ENCODE measurements around the gene UBE2K. TPM values are rescaled to one million over a fixed set of nuclear protein-coding genes. Genes with fewer than 3 reads are reported as not detected.

UBE2K gene
- total RNA-seq, 1 donor from 2014 or later: 102 TPM

DNA sequence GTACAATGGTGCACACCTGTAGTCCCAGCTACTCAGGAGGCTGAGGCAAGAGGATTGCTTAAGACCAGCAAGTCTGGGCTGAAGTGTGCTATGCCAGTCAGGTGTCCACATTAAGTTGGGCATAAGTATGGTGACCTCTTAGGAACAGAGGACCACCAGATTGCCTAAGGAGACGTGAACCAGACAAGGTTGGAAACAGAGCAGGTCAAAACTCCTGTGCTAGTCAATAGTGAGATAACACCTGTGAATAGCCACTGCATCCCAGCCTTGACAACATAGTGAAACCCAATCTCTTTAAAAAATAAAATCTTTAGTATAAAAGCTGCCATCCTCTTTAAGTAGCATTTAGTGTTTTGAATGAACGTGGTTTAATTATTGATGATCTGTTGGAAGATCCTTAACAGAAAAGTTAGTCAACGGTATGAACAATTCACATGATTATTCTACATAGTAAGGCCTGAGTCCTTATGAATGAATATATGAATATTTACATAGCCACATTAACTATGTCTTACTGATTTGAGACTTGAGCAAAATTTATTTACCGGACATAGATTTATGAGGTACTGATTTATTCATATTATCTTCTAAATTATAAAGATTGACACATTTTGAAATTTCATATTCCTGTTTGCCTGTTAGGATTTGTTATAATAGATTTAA lies 63.2 kb downstream of the UBE2K start:
- Mint-ChIP-seq H3K4me3 (ENCODE audit: unreplicated experiment) (no peak overlapping the region), H3K4me1 (ENCODE audit: unreplicated experiment) (no peaks in the 10 kb centered on the region), H3K9me3 (ENCODE audit: unreplicated experiment) (no peaks in the 10 kb centered on the region), H3K27ac (ENCODE audit: unreplicated experiment) (no peak overlapping the region), H3K36me3 (ENCODE audit: low read depth, unreplicated experiment) (peaks cover 25% of the 10 kb centered on the region), H3K27me3 (ENCODE audit: unreplicated experiment) (peaks cover 4% of the 10 kb centered on the region)
- no peak for TF ChIP-seq CTCF (IDR thresholded peaks at IDR 0.05; ENCODE audit: unreplicated experiment)
- no peak for DNase-seq (ENCODE audit: low spot score)

DNA sequence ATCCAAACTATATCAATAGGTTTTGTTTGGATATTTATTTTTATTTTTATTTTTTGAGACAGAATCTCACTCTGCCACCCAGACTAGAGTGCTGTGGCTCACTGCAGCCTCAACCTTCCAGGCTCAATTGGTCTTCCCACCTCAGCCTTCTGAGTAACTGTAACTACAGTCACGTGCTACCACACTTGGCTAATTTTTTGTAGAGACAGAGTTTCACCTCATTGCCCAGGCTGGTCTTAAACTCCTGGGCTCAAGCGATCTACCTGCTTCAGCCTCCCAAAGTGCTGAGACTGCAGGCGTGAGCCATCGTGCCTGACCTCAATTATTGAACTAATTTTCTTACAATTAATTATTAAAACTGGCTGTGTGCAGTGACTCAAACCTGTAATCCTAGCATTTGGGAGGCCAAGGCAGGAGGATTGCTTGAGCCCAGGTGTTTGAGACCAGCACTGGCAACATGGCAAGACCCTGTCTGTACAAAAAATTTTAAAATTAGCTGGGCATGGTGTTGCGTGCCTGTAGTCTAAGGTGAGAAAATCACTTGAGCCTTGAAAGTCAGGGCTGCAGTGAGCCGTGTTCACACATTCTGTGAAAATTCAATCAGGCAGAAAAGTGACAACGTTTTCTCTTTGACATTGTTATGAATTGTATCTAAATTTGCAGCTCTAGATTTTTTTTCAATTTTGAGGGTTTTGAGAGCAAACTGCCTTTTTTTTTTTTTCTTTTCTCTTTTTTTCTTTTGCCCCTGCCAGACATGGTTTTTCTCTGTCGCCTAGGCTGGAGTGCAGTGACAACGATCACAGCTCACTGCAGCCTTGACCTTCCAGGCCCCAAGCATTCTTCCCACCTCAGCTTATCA lies 66.0 kb downstream of the UBE2K start:
- Mint-ChIP-seq H3K9me3 (ENCODE audit: unreplicated experiment) (no peaks in the 10 kb centered on the region), H3K27ac (ENCODE audit: unreplicated experiment) (no peak overlapping the region), H3K4me1 (ENCODE audit: unreplicated experiment) (no peaks in the 10 kb centered on the region), H3K4me3 (ENCODE audit: unreplicated experiment) (no peak overlapping the region), H3K36me3 (ENCODE audit: low read depth, unreplicated experiment) (peaks cover 13% of the 10 kb centered on the region), H3K27me3 (ENCODE audit: unreplicated experiment) (peaks cover 2% of the 10 kb centered on the region)
- DNase-seq (ENCODE audit: low spot score): no peak
- TF ChIP-seq CTCF (IDR thresholded peaks at IDR 0.05; ENCODE audit: unreplicated experiment): no peak

GRCh38 chr4:39770005-39770404 lies 72.1 kb downstream of the UBE2K start:
- Mint-ChIP-seq H3K9me3 (ENCODE audit: unreplicated experiment) (no peaks in the 10 kb centered on the region), H3K36me3 (ENCODE audit: low read depth, unreplicated experiment) (peaks cover 15% of the 10 kb centered on the region), H3K4me3 (ENCODE audit: unreplicated experiment) (no peak overlapping the region), H3K27me3 (ENCODE audit: unreplicated experiment) (peaks cover 5% of the 10 kb centered on the region), H3K4me1 (ENCODE audit: unreplicated experiment) (no peaks in the 10 kb centered on the region), H3K27ac (ENCODE audit: unreplicated experiment) (peak overlapping the region; percentile 77)
- no peak for DNase-seq (ENCODE audit: low spot score)
- TF ChIP-seq CTCF (IDR thresholded peaks at IDR 0.05; ENCODE audit: unreplicated experiment): no peak

DNA sequence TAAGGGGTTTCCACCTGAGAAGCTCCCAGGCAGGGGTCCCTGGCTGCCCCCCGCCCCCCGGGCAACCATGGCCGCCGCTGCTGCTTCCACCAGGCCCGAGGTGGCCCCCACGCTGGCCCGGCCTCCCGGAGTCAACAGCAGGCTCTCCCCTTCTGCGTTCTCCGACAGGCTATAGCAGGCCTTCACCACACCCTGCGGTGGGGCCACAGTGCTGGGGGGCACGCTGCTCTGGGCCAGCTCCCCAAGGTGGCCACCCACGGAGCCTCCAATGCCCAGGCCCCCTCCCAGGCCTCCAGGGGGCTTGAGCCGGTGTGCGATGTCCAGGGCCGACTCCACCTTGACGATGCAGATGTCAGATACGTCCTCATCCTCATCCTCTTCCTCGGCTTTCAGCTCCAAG lies 72.5 kb downstream of the UBE2K start:
- no peak overlapping the region for H3K4me3 Mint-ChIP-seq (ENCODE audit: unreplicated experiment)
- no peak for TF ChIP-seq CTCF (IDR thresholded peaks at IDR 0.05; ENCODE audit: unreplicated experiment)
- H3K36me3 Mint-ChIP-seq (ENCODE audit: low read depth, unreplicated experiment): peaks cover 19% of the 10 kb centered on the region
- no peaks in the 10 kb centered on the region for H3K9me3 Mint-ChIP-seq (ENCODE audit: unreplicated experiment)
- no peaks in the 10 kb centered on the region for H3K4me1 Mint-ChIP-seq (ENCODE audit: unreplicated experiment)
- no peak overlapping the region for H3K27ac Mint-ChIP-seq (ENCODE audit: unreplicated experiment)
- no peak for DNase-seq (ENCODE audit: low spot score)
- peaks cover 5% of the 10 kb centered on the region for H3K27me3 Mint-ChIP-seq (ENCODE audit: unreplicated experiment)

All from endothelial cell (in vitro differentiated cells).